Posterior vena cava (tissue), 2 donors: Measurements from ENCODE around the gene SCLY. TPM values are rescaled to one million over a fixed set of nuclear protein-coding genes. Genes with fewer than 3 reads are reported as not detected.
"Not testable (repeated sequence)": the region's sequence is repeated elsewhere in the genome, so short reads cannot be mapped to it uniquely, and the experiment has no call there.

ENCODE experiments used
- DNase-seq: peaks from one replicate; pipeline ENCODE4 v3.0.0-alpha.2; 2020; ENCODE audit warnings: low spot score
- intact Hi-C, 2 donors: fragments of 100-400 bp; cut with DNase I; formaldehyde crosslinking; loops; one replicate each; pipeline versions ENCODE4 v1.14.1 to v1.14.2; 2022 to 2023
- long read RNA-seq, 2 donors: library from polyadenylated mRNA; unstranded; transcript quantifications; one replicate each; pipeline ENCODE4 v2.0.0, GENCODE V29; 2020 to 2021
- total RNA-seq, 2 donors: library from RNA; stranded (reverse); fragmentation: NEBNext Ultra II Directional; extraction: Animal tissue kit (Norgen Biotek cat#: 25700); gene quantifications; one replicate each; pipeline ENCODE4 v1.2.1, GENCODE V29; 2021
- donor health status: DM: yes; HTN: yes; CAD: no.
- donor health status: DM: yes; HTN: yes; CAD: no.

The SCLY gene
- total RNA-seq: 10 to 100 TPM in 1 of 2 donors, 1 to 10 TPM in 1; 8.6 to 11.5 TPM
- long read RNA-seq, donor 1, partial matches to known transcripts: 0 of 4 reads
- long read RNA-seq, donor 1, other reads (novel, unspliced or antisense): 3 of 4 reads
- long read RNA-seq, donor 2, partial matches to known transcripts: 4 of 12 reads
- long read RNA-seq, donor 2, other reads (novel, unspliced or antisense): 6 of 12 reads

GRCh38 chr2:238060542-238061314 lies at the start of gene SCLY:
TSS of gene SCLY (plus strand) at chr2:238061001. CDS start at chr2:238061055, 54 bp downstream.
- DNase-seq: peak; percentile 99
- intact Hi-C loops: no loop called here

GRCh38 chr2:238013806-238014205 lies 47.0 kb upstream of the SCLY start:
- DNase-seq: no peak
- intact Hi-C loops: no loop called here

- DNase-seq: no peak
- intact Hi-C loops: no loop called here
These were observed 45.1 kb upstream of the SCLY start for GRCh38 chr2:238015705-238016104.

- intact Hi-C loops: no loop called here
- DNase-seq: no peak
These were observed 44.3 kb upstream of the SCLY start for GRCh38 chr2:238016526-238016925.

GRCh38 chr2:238019962-238020361 lies 40.8 kb upstream of the SCLY start:
- intact Hi-C loops: no loop called here
- no peak for DNase-seq

- intact Hi-C loops: no loop called here
- DNase-seq: no peak
These were observed 40.0 kb upstream of the SCLY start for GRCh38 chr2:238020816-238021215.

- intact Hi-C loops: no loop called here
These were observed 39.5 kb upstream of the SCLY start for GRCh38 chr2:238021327-238021726.

GRCh38 chr2:238022594-238023157 lies 38.1 kb upstream of the SCLY start:
- DNase-seq: no peak

More at GRCh38 chr2:238021327-238021726, 39.5 kb upstream of the SCLY start:
- no peak for DNase-seq

GRCh38 chr2:238023608-238024007 lies 37.2 kb upstream of the SCLY start:
- intact Hi-C loops: no loop called here
- DNase-seq: no peak

More at GRCh38 chr2:238022594-238023157, 38.1 kb upstream of the SCLY start:
- intact Hi-C loops: no loop called here

GRCh38 chr2:238024986-238025385 lies 35.8 kb upstream of the SCLY start:
- intact Hi-C loops: no loop called here
- DNase-seq: no peak

GRCh38 chr2:238025741-238026360 lies 35.0 kb upstream of the SCLY start:
- intact Hi-C loops: no loop called here
- no peak for DNase-seq

- DNase-seq: no peak
- intact Hi-C loops: no loop called here
These were observed 33.7 kb upstream of the SCLY start for GRCh38 chr2:238027058-238027457.

GRCh38 chr2:238027591-238028415 lies 33.0 kb upstream of the SCLY start:
- intact Hi-C loops: no loop called here

GRCh38 chr2:238029853-238030252 lies 30.9 kb upstream of the SCLY start:
- no peak for DNase-seq
- intact Hi-C loops: no loop called here

More at GRCh38 chr2:238027591-238028415, 33.0 kb upstream of the SCLY start:
- no peak for DNase-seq

GRCh38 chr2:238030422-238031155 lies 30.2 kb upstream of the SCLY start:
- intact Hi-C loops: no loop called here
- peak; percentile 55 for DNase-seq

- DNase-seq: no peak
- intact Hi-C loops: no loop called here
These were observed 29.1 kb upstream of the SCLY start for GRCh38 chr2:238031751-238032150.

GRCh38 chr2:238032755-238033337 lies 28.0 kb upstream of the SCLY start:
- no peak for DNase-seq
- intact Hi-C loops: no loop called here

- intact Hi-C loops, DNase-seq: not testable (repeated sequence)
These were observed 26.8 kb upstream of the SCLY start for GRCh38 chr2:238033991-238034390.
